Stimulated activated CD8-positive, alpha-beta memory T cell treated with anti-CD3 and anti-CD28 coated beads, Interleukin-15, amount 100 ng/mL, for 48 hours (primary cell): ENCODE results near the gene BRICD5.
"Not testable (repeated sequence)": the region's sequence is repeated elsewhere in the genome, so short reads cannot be mapped to it uniquely, and the experiment has no call there.

ENCODE experiments used
- DNase-seq, 2 donors: peaks; one replicate each; pipeline ENCODE4 v3.0.0-alpha.2; 2020; ENCODE audit warnings: low read depth in 2 of 2

BRICD5 gene

DNA sequence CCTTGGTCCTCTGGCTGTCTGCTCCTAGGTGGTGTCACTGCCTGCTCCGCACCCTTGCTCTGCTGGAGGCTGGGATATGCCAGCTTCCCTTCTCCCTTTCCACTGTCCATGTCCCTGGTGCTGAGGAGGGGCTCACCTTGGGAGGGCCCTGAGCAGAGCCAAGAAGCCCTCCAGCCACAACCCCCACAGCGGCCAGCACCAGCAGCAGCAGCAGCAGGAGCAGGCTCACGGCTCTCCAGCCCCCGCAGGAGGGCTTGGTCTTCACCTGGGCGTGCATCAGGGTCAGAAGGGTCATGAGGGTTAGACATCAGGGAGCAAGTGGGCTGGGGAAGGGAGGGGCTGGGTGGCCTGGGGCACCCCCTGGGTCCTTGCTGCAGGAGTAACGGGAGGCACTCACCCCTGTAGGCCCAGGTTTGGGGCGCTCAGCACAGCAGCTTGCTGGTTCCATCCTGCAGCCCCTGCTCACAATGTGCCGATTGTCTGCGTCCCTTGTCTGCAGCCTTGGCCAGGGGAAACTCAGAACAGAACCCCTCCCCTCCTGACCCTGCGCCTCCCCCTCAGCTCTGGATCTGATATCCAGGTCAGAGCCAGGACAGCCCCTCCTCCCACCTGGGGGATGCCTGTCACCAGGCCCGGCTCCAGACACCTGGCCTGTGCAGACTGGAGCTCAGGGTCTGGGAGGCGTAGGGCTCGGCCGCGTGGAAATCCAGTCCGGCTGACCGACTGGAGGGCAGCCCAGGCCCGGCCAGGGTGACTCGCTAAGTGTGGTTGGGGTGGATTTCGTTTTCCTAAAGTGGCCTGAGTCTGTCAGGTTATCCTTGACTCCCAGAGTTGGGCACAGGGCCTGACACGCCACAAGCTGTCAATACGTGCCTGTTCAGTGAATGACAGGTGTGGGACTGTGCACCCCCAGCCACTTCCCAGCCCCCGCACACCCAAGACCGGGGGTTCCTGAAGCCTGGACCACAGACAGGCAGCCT lies at the start of gene BRICD5:
BRICD5 (minus strand) TSS at position 478 of the 980 bp plus-strand sequence; CDS start at position 448, 30 bp downstream.
- DNase-seq = no peak

DNA sequence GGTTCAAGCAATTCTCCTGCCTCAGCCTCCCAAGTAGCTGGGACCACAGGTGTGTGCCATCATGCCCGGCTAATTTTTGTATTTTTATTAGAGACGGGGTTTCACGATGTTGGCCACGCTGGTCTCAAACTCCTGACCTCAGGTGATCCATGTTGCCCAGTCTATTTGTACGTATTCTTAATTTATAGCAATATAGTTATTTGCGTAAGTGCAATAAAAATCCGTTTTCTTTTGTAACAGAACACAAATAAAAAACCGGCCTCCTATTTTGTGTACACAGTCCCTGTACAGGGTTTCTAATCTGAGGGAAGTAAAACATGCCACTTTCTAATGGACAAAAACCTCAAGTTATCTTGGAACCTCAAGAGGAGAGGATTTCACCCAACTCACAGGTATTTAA lies 49.6 kb upstream of the BRICD5 start:
- DNase-seq = no peak

DNA sequence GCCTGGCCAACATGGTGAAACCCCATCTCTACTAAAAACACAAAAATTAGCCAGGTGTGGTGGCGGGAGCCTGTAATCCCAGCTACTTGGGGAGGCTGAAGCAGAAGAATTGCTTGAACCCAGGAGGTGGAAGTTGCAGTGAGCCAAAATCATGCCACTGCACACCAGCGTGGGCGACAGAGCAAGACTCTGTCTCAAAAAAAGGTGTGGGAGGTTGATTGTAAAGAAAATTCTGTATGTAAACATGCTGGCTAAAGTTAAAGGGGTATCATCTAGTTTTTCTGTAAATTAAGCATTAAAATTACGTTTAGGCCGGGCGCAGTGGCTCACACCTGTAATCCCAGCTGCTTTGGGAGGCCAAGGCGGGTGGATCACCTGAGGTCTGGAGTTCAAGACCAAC lies 47.9 kb upstream of the BRICD5 start:
- not testable (repeated sequence) for DNase-seq

DNA sequence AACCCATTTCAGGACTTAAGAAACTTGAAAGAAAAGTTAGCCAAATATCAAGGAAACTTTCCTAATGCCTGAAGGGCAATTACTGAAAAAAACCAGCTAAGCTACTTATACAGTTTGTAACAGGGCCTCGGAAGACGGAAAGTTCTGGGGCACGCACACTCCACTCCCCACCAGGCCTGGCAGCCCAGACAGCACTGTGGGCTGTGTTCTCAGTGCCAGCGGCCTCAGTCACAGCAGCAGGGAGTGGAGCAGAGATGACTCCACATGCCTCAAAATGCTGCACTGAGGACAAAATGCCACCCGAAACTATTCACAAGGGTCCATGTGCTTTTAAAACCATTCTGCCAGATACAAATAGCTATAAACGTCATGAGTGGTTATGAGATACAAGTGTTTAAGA lies 47.1 kb upstream of the BRICD5 start:
- no peak for DNase-seq

DNA sequence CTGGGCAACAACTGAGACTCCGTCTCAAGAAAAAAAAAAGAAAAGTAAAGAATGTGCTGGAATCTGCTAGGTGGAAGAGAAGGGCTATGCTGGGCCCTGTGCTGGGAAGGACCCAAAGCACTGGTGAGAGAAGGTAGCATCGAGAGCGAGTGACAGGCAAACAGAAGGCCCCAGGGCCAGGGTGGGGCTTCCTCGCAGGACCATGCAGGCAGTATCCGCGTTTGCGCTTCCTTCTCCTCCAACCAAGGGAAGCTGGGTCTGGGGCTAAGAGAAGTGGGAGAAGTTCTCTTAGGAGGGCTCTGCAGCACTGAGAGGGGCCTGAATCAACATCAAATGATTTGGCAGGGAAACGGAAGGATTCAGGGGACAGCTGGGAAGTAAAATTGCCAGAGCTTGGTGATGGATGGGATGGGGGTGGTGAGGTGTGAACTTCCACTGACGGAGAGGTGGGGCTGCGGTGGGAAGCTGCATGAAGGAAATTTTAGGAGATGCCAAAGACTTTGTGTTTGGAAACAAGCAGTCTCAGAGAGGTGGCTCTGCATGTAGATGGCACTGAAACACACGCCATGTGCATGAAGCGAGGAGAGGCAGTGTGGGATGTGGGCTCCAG lies 46.0 kb upstream of the BRICD5 start:
- no peak for DNase-seq

DNA sequence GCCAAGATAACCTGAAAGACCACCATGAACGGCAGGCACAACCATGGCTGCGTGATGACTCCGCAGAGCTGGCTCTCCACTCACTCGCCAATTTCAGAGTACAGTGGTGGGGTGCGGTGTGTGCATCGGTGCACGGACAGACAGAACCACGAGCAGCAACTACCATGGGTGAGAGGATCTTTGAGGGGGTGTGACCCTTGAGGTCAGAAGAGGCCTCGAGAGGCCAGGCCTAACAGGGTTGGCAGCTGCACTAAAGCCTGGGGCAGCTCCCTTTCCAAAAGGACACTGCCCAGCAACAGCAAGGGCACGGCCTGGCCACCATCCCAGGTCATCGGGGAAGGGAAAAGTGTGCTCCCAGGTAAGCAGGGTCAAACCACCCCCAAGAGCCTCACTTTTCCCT lies 42.6 kb upstream of the BRICD5 start:
- no peak for DNase-seq

DNA sequence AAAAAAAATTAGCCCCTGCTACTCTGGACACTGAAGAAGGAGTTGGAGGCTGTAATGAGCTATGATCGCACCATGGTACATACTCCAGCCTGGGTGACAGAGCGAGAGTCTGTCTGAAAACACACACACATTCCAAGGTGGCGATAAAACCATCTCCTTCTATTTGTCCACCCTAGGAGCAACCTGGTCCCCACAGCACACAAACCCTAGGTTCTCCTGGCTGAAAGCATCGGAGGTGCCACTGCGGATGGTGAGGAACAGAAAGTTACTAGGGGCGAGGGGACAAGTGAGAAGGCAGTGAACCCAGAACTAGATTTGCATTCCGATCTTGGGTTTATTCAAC lies 42.1 kb upstream of the BRICD5 start:
- no peak for DNase-seq

DNA sequence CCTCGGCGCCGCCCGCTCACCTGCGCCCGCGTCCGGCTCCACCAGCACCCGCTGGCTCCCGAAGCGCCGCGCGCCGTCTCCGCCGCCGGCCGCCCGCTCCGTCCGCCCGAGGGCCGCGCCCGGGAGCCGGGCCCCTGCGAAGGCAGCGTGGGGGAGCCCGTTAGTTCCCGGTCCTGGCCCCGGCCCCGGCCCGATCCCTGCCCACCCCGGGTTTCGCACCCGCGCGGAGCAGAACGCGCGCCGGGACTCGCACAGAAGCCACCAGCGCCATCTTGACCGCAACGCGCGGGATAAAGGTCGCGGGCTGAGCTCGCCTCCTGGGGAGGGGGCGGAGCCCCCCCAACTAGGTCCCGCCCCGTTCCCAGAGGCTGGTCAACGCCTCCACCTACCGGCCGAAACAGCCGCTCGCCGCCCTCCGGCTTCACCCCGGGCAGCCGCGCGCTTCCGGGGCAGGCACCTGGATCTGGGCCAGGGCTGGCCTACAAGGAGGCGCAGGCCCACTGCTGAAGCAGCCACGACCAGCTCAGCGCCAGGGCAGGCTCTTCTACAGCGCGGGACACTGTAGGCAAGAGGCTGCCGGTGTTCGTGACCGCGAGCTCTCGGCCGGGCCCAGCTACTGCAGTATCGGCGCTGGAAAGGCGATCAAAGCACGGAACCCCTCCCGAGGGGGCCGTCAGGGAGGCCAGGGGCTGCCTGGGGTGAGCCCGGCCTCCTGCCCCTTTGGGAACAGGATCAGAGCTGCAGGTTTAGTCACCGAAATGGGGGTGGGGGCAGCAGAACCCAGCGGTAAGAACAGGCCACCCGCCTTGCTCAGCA lies 40.8 kb upstream of the BRICD5 start, which contains the start of gene ECI1:
ECI1 (minus strand) TSS at position 292 of the 816 bp plus-strand sequence; CDS start at position 271, 21 bp downstream.
- peak; percentile 84 for DNase-seq

DNA sequence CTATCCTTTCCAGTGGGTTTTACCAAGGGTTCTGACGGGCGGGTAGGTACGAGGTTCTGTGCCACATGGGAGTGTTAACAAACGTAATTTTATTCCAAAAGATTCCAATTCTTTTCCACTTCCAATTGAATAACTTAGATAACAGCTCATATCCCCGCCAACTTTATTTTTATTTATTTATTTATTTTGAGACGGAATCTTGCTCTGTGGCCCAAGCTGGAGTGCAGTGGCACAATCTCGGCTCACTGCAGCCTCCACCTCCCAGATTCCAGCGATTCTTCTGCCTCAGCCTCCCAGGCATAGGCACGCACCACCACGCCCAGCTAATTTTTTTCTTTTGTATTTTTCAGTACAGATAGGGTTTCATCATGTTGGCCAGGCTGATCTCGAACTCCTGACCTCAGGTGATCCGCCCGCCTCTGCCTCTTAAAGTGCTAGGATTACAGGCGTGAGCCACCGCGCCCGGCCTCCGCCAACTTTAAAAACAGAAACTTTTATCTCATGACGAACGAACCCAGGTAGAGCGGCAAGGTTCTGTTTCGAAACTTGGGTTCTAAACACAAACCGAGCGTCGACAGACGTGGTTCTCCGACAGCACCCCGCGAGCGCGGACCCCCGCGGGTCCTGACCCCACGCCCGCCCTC lies 40.1 kb upstream of the BRICD5 start:
- DNase-seq = peak in 1 of 2 donors; percentile 25

DNA sequence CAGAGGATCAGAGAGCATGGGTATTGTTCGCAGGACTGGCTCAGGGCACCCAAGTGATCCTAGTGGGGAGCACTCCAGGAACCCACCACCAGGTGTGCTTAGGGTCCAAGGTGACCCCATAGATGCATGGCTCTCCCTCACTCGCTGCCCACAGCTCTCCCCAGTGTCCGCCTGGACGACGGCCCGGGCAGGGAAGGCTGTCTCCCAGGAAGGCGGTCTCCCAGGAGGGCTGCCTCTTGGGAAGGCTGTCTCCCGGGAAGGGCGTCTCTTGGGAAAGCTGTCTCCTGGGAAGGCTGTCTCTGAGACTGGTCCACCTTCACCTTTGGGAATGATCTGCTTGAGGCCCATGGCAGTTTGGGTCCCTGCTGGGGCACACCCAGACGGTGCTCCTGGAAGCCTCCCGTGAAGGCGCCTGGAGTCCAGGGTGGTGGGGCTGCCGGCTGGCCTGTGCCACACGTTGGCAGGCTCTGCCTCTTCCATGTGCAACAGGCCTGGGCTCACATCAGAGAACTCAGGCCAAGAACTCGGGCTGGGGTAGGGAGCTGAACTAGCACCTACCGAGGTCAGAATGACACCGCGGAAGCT lies 35.7 kb upstream of the BRICD5 start:
- no peak for DNase-seq

DNA sequence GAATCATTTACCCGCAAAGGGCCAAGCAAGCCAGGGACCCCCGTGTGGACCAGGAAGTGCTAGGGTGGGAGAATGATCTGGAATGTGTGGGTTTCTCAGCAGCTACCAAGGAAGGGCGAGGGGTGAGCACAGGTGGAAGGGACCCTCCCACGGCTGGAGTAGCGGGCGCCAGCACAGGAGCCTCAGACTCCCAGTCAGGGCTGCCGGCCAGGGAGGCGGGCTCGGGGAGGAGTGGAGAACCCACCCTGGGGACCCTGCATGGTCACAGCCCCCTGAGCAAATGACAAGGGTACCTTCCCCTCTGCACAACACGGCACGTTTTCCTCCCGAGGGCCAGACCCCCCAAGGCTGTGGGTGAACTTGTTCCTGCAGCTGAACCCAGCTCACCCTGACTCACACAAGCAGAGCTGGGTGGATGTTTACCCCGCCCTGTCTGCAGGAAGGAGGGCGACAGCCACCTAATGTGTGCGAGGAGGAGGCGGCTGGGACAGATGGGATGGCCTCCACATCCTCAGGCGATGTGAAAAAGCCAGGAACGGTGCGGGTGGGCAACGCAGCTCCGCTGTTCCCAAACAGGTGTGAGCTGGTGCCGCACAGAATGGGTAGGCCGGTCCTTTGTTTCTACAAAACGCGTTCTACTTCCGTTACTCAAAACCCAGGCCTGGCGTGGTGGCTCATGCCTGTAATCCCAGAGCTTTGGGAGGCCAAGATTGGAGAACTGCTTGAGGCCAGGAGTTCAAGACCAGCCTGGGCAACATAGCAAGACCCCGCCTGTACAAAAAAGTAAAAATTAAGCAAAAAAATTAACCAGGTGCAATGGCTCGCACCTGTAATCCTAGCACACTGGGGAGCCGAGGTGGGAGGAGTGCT lies 34.5 kb upstream of the BRICD5 start:
- no peak for DNase-seq

DNA sequence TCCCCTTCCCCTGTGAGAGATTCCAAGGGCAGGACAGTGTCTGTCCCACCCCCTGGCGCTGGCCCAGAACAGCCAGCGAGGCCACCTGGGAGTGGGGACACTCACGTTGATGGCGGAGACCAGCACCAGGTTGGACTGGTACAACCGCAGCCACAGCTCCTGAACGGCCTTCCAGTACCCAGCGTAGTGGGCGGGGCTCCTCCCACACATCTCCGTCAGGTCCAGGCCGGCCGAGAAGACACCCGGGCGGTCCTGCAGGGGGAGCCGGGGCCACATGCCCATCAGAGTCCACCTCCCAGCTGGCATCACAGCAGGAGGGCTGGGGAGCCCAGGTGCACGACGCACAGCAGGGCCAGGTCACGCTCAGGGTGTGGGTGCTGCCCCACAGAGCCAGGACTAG lies 33.6 kb upstream of the BRICD5 start:
- no peak for DNase-seq

DNA sequence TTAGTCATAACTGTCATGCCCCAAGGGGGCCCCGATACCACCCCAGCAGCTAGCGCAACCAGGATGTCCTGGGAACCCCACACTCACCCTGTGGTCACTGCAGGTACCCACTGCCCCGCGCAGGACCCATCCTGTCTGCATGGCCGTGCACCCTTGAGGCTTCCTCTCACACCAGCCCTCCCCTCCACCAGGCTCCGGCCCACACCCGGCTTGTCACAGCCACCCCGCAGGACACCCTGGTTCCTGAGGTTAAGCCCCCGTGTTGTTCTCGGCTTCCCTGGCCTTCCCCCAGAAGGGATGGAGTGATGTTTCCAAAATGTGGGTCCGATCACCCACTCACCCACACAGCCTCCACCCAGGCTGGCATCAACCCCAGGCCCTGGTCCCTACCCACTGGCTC lies 33.1 kb upstream of the BRICD5 start:
- DNase-seq = no peak

DNA sequence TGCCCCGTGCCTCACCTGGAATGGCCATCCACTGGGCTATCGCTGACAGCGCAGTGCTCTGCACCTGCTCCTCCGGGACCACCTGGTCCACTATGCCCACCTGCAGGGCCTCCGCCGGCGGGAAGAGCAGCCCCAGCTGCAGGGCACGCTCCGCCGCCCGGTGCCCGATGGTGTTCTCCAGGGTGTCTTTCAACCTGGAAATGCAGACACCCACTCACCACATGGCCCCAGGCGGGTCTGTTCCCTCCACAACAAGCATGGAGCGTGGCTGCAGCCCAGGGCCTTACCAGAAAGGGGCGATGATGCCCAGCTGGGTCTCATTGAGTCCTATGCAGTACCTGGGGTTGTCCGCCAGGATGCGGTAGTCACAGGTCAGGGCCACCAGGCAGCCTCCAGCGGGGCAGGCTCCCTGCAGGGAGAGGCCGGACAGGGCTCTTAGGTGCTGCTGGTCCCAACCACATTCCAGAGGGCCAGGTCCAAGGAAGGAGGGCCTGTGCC lies 32.4 kb upstream of the BRICD5 start:
- no peak for DNase-seq

DNA sequence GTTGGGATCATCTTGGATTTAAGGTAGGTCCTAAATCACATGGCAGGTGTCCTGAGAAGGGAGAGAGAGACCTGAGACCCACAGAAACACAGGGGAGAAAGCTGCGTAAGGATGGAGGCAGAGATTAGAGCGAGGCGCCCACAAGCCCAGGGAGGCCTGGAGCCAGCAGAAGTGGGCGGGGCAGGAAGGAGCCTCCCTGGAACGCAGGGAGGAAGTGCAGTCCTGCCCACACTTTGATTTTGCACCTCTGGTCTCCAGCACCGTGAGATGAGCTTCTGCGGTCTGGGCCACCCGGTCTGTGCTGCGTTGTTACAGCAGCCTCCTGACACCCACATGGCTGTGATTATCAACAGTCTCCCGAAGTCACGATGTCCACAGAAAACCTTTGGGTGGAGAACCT lies 31.9 kb upstream of the BRICD5 start:
- no peak for DNase-seq

DNA sequence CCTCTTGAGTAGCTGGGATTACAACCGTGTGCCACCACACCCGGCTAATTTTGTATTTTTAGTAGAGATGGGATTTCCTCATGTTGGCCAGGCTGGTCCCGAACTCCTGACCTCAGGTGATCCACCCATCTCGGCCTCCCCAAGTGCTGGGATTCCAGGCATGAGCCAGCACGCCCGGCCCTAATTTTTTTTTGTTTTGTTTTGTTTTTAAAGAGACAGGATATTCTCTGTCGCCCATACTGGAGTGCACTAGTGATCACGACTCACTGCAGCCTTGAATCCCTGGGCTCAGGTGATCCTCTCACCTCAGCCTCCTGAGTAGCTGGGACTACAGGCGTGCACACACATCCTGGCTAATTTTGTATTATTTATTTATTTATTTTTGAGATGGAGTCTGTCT lies 29.7 kb upstream of the BRICD5 start:
- DNase-seq = not testable (repeated sequence)

DNA sequence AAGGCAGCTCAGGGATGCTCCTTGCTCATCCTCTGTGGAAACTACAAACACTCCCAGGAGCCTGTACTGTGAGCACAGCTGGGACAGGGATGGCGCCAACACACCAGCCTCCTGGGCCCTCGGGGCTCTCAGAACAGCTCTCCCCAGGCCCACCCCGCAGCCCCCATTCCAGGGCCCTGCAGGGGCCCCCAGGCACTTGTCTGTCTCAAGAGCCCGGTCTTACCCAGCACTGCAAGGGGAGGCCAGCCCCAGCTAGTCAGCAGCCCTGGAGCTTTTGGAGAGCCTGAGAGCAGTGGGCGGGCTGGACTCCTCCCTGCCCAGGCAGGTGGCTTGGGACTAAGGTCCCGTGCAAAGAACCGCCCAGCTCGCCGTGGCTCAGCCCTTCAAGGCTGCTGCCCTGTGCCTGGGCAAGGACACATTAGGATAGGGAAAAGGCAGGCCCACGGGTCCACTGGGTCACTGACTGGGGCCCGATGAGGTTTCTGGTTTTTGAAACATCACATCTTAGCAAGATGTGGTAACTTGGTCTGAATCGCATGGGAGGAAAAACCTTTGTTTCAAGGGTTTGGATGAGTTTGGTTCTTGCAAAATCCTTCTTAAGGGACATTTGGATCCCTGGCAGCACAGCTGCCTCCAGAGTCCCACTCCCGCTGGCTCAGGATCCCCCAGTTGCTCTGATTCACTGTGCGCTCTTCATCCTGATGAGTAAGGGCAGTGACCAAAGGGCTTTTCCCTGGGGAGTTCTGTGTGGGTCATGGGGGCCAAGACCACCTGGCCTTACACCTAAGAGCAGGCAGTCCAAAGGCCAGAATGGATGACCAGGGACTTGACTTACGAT lies 28.4 kb upstream of the BRICD5 start:
- DNase-seq = no peak

DNA sequence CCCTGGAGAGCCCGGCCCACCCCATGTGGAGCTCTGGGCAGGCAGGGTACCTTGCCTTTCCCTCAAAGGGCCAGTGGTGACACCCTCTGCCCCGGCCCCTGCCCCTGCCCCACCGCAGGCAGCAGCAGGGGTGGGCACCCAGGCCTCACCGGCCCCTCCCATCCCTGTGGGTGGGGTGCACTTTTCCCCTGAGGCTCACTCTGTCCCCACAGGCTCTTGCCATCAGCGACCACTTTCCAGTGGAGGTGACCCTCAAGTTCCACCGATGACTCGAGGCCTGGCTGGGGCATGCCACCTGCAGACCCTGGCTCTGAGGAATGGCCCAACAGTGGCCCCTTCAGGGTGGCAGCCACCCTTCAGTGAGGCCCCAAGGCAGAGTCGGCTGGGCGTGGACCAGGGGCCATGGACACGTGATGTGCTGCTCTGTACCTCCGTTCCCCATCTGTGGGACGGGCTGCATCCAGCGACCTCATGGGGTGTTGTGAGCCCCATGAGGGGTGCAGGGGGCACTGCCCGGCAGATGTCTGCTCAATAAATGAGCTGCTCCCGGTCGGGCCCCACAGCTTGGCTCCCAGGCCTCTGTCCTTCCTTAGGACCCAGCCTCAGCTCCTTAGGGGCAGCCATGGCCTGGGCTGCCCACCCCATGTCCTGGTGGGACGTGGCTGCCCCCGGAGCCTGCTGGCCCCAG lies 27.6 kb upstream of the BRICD5 start:
- DNase-seq = no peak
